Fibroblast of skin of abdomen (primary cell): ENCODE data around the gene TMEM138.

Source experiments
- DNase-seq: peaks from one replicate; pipeline ENCODE4 v3.0.0-alpha.2; 2013

The TMEM138 gene

GRCh38 chr11:61342207-61342803, 19.9 kb upstream of the TMEM138 start:
- DNase-seq = no peak

DNA sequence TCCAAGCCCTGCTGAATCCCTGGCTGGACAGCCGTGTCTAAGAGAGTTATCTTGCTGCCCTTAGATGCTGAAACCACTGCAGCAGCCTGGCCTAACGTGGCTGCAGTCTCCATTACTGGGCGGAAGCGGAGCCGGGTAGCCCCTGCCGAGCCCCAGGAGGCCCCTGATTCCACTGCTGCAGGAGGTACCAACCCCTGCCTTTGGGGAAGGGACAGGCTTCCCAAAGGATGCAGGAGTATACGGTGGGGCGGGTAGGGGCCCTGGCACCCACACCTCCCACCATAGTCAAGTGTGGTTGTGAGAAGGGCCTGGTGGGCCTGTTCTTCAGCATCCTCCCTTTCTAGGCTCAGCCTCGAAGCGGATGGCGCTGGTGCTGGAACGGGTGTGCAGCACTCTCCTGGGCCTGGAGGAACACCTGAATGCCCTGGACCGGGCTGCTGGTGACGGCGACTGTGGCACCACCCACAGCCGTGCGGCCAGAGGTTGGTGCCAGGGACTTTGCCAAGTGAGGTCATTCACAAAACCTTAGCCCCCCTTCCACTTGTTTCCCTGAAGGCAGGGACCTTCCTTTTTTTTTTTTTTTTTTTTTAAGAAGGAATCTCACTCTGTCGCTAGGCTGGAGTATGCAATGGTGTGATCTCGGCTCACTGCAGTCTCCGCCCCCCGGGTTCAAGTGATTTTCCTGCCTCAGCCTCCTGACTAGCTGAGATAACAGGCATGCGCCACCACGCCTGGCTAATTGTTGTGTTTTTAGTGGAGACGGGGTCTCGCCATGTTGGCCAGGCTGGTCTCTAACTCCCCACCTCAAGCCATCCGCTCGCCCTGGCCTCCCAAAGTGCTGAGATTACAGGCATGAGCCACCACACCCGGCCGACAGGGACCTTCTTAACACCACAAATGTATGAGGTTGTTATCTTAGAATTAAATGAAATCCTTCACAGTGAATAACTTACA, 18.1 kb upstream of the TMEM138 start:
- no peak for DNase-seq

- no peak for DNase-seq
These were observed 17.0 kb upstream of the TMEM138 start for GRCh38 chr11:61345170-61345610.

DNA sequence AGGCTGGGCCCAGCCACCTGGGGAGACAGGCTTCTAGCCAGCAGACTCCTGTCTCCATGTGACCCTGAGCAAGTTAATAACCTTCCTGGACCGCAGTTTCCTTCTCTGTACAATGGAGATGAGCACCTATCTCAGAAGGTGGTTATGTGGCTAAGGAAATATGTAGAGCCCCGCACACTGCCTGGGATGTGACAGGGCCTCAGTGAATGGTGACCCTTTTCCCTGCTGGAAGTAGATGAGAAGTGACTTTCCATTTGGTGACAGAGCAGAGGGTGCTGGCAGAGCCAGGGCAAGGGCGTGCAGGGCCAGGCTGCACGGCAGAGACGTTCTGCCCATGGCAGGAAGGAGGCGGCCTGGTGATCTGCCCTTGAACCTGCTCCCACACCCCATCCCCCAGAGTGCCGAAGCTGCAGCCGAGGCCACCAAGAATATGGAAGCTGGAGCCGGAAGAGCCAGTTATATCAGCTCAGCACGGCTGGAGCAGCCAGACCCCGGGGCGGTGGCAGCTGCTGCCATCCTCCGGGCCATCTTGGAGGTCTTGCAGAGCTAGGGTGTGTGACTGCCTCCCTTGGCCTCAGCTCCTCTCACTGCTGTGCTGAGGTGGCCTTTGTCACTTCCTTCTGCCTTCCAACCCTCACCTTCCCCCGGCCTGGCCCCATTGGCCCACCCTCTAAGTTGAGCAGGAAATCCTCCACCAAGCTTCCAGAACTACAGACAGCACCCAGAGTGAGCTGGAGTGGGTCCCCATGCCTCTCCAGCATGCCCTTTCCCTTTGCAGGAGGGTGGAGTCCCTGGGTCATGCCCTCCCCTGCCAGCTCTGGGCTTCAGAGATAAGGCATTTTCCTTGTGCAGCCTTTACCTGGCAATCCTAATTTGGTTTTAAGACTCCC, 16.0 kb upstream of the TMEM138 start:
- no peak for DNase-seq

DNA sequence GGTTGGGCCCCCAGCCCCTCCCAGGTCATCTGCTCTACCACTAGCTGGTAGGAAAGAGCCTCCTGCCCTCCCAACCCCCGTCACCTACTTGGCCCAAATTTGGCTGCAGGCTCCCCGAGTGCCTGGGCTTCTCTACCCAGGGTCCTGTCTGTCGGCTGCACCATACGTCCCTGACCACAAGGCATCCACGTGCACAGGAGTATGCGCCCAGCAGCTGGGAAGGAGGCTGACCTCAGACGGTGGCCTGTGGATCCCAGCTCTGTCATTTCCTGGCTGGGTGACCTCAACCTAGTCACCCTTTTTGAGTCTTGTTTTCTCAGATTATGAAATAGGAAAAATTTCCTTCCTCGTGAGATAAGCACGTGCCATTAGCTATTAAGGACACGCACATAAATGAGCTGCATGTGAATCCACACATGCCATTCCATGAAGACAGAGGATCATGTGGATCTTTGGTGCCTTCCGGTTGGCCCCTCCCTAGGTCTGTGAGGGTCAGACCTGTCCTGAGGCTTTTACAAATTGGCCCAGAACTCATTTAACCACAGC, 14.2 kb upstream of the TMEM138 start:
- DNase-seq = no peak

DNA sequence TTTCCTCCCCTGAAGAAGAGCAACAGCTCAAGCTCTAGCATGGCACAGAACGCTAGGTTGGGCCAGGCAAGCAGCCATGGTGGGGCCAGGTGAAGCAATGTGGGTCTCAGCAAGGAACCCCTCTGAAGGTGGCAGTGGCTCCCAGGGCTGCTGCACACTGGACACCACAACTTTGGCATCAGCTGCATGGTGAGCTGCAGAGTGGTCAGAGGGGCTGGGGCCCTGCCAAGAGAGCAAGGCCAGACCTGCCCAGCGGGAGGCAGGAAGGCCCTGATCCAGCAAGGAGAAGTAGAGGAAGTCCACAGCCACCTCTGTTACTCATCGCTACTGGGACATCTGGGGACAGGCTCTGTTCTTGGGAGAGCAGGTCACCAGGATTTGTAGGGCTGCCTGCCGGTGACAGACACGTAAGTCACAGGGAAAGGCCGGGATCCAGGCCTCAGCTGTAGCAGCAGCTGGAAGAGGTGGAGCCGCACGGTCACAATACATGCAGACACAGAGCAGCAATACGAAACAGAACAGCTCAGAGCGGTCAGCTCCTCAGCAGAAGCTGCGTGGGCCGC, 12.9 kb upstream of the TMEM138 start:
- no peak for DNase-seq

DNA sequence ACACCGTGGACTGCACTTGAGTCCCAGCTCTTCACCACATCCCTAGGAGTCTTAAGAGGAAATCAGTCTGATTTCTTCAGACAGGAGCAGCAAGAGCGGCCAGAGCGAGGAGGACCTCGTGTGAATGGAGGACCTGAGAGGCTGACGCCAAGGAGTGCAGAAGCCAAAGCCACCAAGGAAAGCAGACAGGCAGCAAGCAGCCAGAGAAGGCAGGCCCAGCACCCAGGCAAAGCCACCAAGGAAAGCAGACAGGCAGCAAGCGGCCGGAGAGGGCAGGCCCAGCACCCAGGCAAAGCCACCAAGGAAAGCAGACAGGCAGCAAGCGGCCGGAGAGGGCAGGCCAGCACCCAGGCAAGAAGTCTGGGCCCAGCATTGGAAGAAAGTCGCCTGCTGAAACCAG, 12.3 kb upstream of the TMEM138 start:
- no peak for DNase-seq

DNA sequence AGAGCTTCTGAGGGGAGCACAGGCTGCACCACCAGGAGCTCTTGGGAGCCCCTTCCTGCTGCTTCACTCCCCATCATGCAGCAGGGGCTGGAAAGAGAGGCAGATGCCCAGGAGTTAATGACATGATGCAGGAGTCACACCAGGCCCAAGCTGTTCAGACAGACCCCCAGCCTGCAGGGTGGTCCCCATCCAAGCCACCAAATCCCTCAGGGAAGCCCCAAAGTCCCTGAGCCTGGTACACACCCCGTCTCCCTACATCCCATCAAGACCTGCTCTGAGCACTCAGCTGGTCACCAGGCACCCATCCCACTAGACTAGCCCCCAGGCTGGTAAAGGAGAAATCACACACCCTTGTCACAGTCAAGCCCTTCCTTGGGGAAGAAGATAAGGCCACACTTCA, 11.8 kb upstream of the TMEM138 start:
- no peak for DNase-seq

GRCh38 chr11:61350803-61351202, 11.4 kb upstream of the TMEM138 start:
- DNase-seq = no peak

DNA sequence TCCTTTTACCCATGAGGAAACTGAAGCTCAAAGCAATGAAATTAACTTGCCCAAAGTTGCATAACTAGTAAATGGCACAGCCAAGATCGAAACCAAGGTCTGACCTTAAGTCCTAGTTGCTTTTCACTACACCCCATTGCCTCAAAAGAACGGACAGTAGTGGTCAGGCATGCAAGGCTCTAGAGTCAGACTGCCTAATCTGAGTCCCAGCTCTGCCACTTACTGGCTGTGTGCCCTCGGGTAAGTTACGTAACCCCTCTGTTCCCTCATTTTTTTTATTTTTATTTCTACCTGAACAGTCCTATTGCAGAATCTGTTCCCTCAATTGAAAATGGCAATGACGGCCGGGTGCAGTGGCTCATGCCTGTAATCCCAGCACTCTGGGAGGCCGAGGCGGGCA, 10.1 kb upstream of the TMEM138 start:
- no peak for DNase-seq

- DNase-seq = no peak
These were observed 8.8 kb upstream of the TMEM138 start for GRCh38 chr11:61353131-61354067.

DNA sequence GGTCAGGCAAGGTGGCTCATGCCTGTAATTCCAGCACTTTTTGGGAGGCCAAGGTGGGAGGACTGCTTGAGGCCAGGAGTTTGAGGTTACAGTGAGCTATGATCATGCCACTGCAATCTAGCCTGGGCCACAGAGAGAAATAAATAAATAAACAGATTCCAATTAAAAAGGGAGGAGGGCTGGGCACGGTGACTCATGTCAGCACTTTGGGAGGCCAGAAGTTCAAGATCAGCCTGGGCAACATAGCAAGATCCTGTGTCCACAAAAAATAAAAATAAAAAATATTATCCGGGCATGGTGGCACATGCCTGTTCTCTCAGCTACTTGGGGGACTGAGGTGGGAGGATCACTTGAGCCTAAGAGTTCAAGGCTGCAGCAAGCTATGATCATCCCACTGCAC, 8.0 kb upstream of the TMEM138 start:
- DNase-seq = no peak

- DNase-seq = no peak
These were observed 5.5 kb upstream of the TMEM138 start for GRCh38 chr11:61356706-61357105.

GRCh38 chr11:61357233-61357893, 4.8 kb upstream of the TMEM138 start:
- DNase-seq = no peak

GRCh38 chr11:61357894-61358239, 4.3 kb upstream of the TMEM138 start:
- no peak for DNase-seq

DNA sequence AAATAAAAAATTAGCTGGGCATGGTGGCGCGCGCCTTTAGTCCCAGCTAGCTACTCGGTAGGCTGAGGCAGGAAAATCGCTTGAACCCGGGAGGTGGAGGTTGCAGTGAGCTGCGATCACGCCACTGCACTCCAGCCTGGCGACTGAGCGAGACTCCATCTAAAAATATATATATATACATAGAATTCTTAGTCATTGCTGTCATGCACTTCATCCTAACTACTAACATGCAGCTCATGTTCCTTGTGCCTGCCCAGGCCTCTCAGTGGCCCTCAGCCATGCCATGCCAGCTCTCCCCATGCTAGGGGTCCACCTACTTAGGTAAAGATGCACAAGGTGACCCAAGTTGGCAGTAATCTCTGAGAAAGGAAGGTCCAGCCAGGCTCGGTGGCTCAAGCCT, 3.6 kb upstream of the TMEM138 start:
- DNase-seq = no peak

DNA sequence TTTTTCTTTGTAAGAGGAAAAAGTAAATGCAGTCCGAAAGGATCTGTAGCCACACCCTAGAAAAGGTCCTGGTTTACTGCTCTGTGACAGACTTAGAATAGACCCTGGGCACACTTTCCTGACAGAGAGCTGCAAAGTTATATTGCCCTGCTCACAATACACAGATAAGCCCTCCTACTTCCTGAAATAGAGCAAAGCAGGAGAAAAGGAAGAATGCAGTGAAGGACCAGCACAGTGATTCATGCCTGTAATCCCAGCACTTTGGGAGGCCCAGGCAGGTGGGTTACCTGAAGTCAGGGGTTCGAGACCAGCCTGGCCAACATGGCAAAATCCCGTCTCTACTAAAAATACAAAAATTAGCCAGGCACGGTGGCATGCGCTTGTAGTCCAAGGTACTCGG, 2.7 kb upstream of the TMEM138 start:
- DNase-seq = no peak

GRCh38 chr11:61361237-61361740, 885 bp upstream of the TMEM138 start:
- no peak for DNase-seq

GRCh38 chr11:61362542-61362875, 335 bp downstream of the TMEM138 start:
- DNase-seq = peak; percentile 29

GRCh38 chr11:61364012-61364675, 2.0 kb downstream of the TMEM138 start:
- DNase-seq = no peak
